CD14-positive monocyte (primary cell): ENCODE data around the gene PCED1B. TPM values are rescaled to one million over a fixed set of nuclear protein-coding genes. Genes with fewer than 3 reads are reported as not detected.

Experiments used
- DNase-seq, 3 donors: peaks; one replicate each; pipeline ENCODE4 v3.0.0-alpha.2; 2011 to 2022
- H2AFZ ChIP-seq: 2 replicates; pipeline ENCODE4 v1.6.0; 2012; ENCODE audit warnings: mild to moderate bottlenecking, low read depth, low read length, inconsistent platforms; ENCODE audit not compliant: insufficient read depth, poor library complexity, severe bottlenecking
- H3K27ac ChIP-seq, 2 donors: 1 replicate in 1 of 2; 2 replicates in 1 of 2; pipeline ENCODE4 v1.5.1; 2012 to 2013; ENCODE audit warnings: low read length in 2 of 2, control low read depth in 1 of 2, inconsistent platforms in 1 of 2, low read depth in 1 of 2, mild to moderate bottlenecking in 1 of 2
- H3K27me3 ChIP-seq, 2 donors: one replicate each; pipeline versions ENCODE4 v1.6.0 to v1.6.1; 2011 to 2013; ENCODE audit warnings: low read length in 2 of 2; ENCODE audit not compliant: control insufficient read depth in 2 of 2, insufficient read depth in 2 of 2
- H3K36me3 ChIP-seq, 2 donors: replicated peaks in 1 of 2; 1 replicate in 1 of 2; 2 replicates in 1 of 2; pipeline versions ENCODE4 v1.5.1 to v1.6.1; 2012 to 2013; ENCODE audit warnings: low read length in 2 of 2, control low read depth in 1 of 2, inconsistent platforms in 1 of 2, mild to moderate bottlenecking in 1 of 2; ENCODE audit not compliant: insufficient read depth in 2 of 2, control insufficient read depth in 1 of 2
- H3K4me1 ChIP-seq, 2 donors: 1 replicate in 1 of 2; 2 replicates in 1 of 2; pipeline versions ENCODE4 v1.5.1 to v1.6.1; 2012 to 2013; ENCODE audit warnings: low read length in 2 of 2, control low read depth in 1 of 2, inconsistent platforms in 1 of 2, mild to moderate bottlenecking in 1 of 2, moderate library complexity in 1 of 2; ENCODE audit not compliant: insufficient read depth in 2 of 2, control insufficient read depth in 1 of 2
- H3K4me2 ChIP-seq: replicated peaks from 2 replicates; pipeline ENCODE3; 2012; ENCODE audit warnings: low read length, moderate library complexity, mild to moderate bottlenecking; ENCODE audit not compliant: poor library complexity, severe bottlenecking; ENCODE audit errors: extremely low read depth
- H3K4me3 ChIP-seq, 3 experiments: fragments of 200-600 bp in 1 of 3; sonication (generic) in 1 of 3; replicated peaks in 1 of 3; 1 replicate in 2 of 3; 2 replicates in 1 of 3; pipeline ENCODE4 v1.5.1; 2011 to 2013; ENCODE audit warnings: low read length in 3 of 3, mild to moderate bottlenecking in 3 of 3, control low read depth in 2 of 3, low read depth in 2 of 3, inconsistent platforms in 1 of 3, moderate library complexity in 1 of 3
- H3K79me2 ChIP-seq: 2 replicates; pipeline ENCODE4 v1.6.0; 2012; ENCODE audit warnings: mild to moderate bottlenecking, control low read depth, inconsistent platforms, low read length, moderate library complexity; ENCODE audit not compliant: insufficient read depth
- H3K9ac ChIP-seq: 2 replicates; pipeline ENCODE4 v1.6.0; 2017; ENCODE audit warnings: low read length, mild to moderate bottlenecking; ENCODE audit not compliant: insufficient read depth, poor library complexity, severe bottlenecking
- H3K9me3 ChIP-seq, 2 donors: replicated peaks in 1 of 2; 1 replicate in 1 of 2; 2 replicates in 1 of 2; pipeline versions ENCODE4 v1.5.1 to v1.6.1; 2012 to 2013; ENCODE audit warnings: low read length in 2 of 2, control low read depth in 1 of 2; ENCODE audit not compliant: control insufficient read depth in 1 of 2, insufficient read depth in 1 of 2
- H4K20me1 ChIP-seq: 2 replicates; pipeline ENCODE4 v1.6.0; 2012; ENCODE audit warnings: mild to moderate bottlenecking, low read length, control low read depth, moderate library complexity; ENCODE audit not compliant: insufficient read depth
- H3K27ac Mint-ChIP-seq, 7 donors: one replicate each; pipeline ENCODE4 v1.8.0; 2020; ENCODE audit warnings: mild to moderate bottlenecking in 7 of 7, mixed read lengths in 7 of 7, moderate library complexity in 6 of 7, inconsistent platforms in 2 of 7
- H3K27me3 Mint-ChIP-seq, 3 donors: one replicate each; pipeline ENCODE4 v1.8.0; 2021 to 2022; ENCODE audit warnings: low read depth in 3 of 3, mild to moderate bottlenecking in 3 of 3, mixed read lengths in 3 of 3, moderate library complexity in 3 of 3, inconsistent platforms in 1 of 3
- H3K36me3 Mint-ChIP-seq, 2 donors: one replicate each; pipeline ENCODE4 v1.8.0; 2020; ENCODE audit warnings: mixed read lengths in 2 of 2, inconsistent platforms in 1 of 2, mild to moderate bottlenecking in 1 of 2
- H3K4me1 Mint-ChIP-seq: one replicate; pipeline ENCODE4 v1.8.0; 2020; ENCODE audit warnings: mild to moderate bottlenecking, mixed read lengths
- H3K4me3 Mint-ChIP-seq, 2 donors: one replicate each; pipeline ENCODE4 v1.8.0; 2020; ENCODE audit warnings: mild to moderate bottlenecking in 2 of 2, mixed read lengths in 2 of 2, moderate library complexity in 1 of 2
- H3K9me3 Mint-ChIP-seq, 7 donors: one replicate each; pipeline ENCODE4 v1.8.0; 2020 to 2022; ENCODE audit warnings: mixed read lengths in 7 of 7, mild to moderate bottlenecking in 6 of 7, moderate library complexity in 6 of 7, inconsistent platforms in 2 of 7
- CTCF ChIP-seq: fragments of 200-600 bp; IDR thresholded peaks from one replicate; pipeline ENCODE4 v1.8.0; 2022; ENCODE audit warnings: antibody characterized with exemption, mild to moderate bottlenecking
- WGBS: methylation state at CpG from one replicate; pipeline ENCODE4 v1.1.5; 2013; ENCODE audit warnings: missing lambda C conversion rate; ENCODE audit not compliant: insufficient coverage; 5-methylcytosine and 5-hydroxymethylcytosine counted together
- intact Hi-C, 2 donors: fragments of 100-400 bp; cut with micrococcal nuclease; formaldehyde crosslinking; loops; one replicate each; pipeline versions ENCODE4 v1.15.0 to v1.15.1; 2023
- polyA plus RNA-seq, 3 donors: library from polyadenylated mRNA; depleted of rRNA in 1 of 3; unstranded in 2 of 3; stranded (reverse) in 1 of 3; fragments of 300-500 nt in 2 of 3; fragments of >200 nt in 1 of 3; fragmentation: Illumina TruSeq in 2 of 3; gene quantifications; 1 replicate in 2 of 3; 2 replicates in 1 of 3; pipeline ENCODE4 v1.2.3, GENCODE V29; 2012 to 2021

Gene PCED1B
- polyA plus RNA-seq, 3 donors: 0.10 to 0.65 TPM; not detected in 1

GRCh38 chr12:47077206-47078085, 2.0 kb upstream of the PCED1B start:
- no peak for DNase-seq
- WGBS: 92% methylated on average over 15 of the region's 17 CpGs
- no peak overlapping the region for H3K9ac ChIP-seq
- intact Hi-C loops: no loop called here
- Mint-ChIP-seq H3K27ac (no peak overlapping the region), H3K4me3 (no peak overlapping the region), H3K9me3 (peaks cover 0 to 2% (median 0%) of the 10 kb centered on the region in 7 donors), H3K36me3 (no peaks in the 10 kb centered on the region), H3K4me1 (peaks cover 31% of the 10 kb centered on the region), H3K27me3 (peaks cover 16 to 22% (median 17%) of the 10 kb centered on the region in 3 donors)
- peaks cover 5 to 16% of the 10 kb centered on the region in 2 donors for H3K27me3 ChIP-seq
- TF ChIP-seq CTCF: no peak
- H3K27ac ChIP-seq: no peak overlapping the region
- peaks cover 22 to 34% of the 10 kb centered on the region in 2 donors for H3K4me1 ChIP-seq
- H3K36me3 ChIP-seq: no peaks in the 10 kb centered on the region
- no peaks in the 10 kb centered on the region for H4K20me1 ChIP-seq
- no peak overlapping the region for H3K4me2 ChIP-seq
- no peaks in the 10 kb centered on the region for H3K79me2 ChIP-seq
- no peaks in the 10 kb centered on the region for H3K9me3 ChIP-seq
- no peak overlapping the region for H2AFZ ChIP-seq
- no peak overlapping the region for H3K4me3 ChIP-seq

GRCh38 chr12:47078086-47078395, 1.4 kb upstream of the PCED1B start:
- peak overlapping the region in 1 of 2 donors; percentile 95 for H3K4me3 Mint-ChIP-seq
- H3K27me3 Mint-ChIP-seq: peaks cover 16 to 22% (median 17%) of the 10 kb centered on the region in 3 donors
- peaks cover 0 to 2% (median 0%) of the 10 kb centered on the region in 7 donors for H3K9me3 Mint-ChIP-seq
- no peak overlapping the region for H3K27ac Mint-ChIP-seq
- no peak for TF ChIP-seq CTCF
- Histone ChIP-seq H3K79me2 (no peaks in the 10 kb centered on the region), H3K4me3 (no peak overlapping the region), H3K4me1 (peaks cover 24 to 40% of the 10 kb centered on the region in 2 donors), H2AFZ (no peak overlapping the region), H3K9me3 (no peaks in the 10 kb centered on the region), H4K20me1 (no peaks in the 10 kb centered on the region), H3K9ac (no peak overlapping the region), H3K27ac (no peak overlapping the region), H3K4me2 (no peak overlapping the region), H3K36me3 (no peaks in the 10 kb centered on the region), H3K27me3 (peaks cover 5 to 16% of the 10 kb centered on the region in 2 donors)
- no peaks in the 10 kb centered on the region for H3K36me3 Mint-ChIP-seq
- 98% methylated on average over 8 of the region's 8 CpGs for WGBS
- H3K4me1 Mint-ChIP-seq: peaks cover 37% of the 10 kb centered on the region
- no peak for DNase-seq
- intact Hi-C loops: no loop called here
